ENCODE data around the gene ERGIC2.

Gene ERGIC2, protein sequence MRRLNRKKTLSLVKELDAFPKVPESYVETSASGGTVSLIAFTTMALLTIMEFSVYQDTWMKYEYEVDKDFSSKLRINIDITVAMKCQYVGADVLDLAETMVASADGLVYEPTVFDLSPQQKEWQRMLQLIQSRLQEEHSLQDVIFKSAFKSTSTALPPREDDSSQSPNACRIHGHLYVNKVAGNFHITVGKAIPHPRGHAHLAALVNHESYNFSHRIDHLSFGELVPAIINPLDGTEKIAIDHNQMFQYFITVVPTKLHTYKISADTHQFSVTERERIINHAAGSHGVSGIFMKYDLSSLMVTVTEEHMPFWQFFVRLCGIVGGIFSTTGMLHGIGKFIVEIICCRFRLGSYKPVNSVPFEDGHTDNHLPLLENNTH

DNA sequence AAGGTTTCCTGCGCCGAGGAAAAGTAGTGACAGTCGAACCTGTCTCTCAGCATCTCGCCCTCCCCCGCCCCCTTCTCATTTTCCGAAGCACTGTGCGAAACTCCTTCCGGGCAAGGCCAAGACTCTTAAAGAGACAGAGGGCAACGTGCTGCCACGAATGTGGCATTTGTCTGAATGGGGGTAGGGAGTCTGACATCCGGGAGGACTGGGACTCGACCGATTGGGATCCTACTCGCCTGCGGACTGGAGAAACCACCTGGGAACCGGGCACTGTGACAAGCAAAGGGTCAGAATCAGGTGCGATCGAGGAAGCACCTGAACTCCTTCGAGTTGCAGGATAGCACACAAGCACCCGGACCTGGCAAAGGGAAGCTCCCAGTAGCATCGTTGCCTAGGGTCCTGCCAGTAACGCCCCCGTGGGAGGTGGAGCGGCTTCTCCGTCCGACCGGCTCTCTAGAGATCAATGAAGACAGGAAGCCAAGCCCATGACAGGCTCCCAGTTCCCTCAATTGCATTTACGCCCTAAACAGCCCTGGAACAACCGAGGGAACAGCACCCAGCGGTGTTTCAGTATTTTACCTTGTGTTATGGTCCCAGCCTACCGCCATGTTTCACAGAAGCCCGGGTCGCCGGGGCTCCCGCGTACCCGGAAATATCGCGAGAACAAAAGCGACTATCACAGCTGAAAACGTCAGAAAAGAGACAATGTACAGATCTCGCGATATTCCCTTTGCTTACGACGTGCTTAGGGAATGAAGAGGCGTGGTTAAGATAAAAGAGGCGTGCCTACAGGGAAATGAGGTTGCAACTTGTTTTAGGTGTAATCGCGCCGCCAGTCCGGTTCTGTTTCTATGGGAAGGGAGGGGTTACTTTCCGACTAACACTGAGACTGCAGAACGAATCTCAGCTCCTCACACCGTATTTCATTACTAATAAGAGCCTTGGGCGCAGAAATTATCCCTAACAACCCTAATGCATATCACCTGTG lies at the start of gene ERGIC2:
Gene ERGIC2 (minus strand): TSS at position 637 of the 988 bp plus-strand sequence. CDS start 9,539 bp downstream, outside the sequence.
- Mint-ChIP-seq H3K27me3 (no peaks in the 10 kb centered on the region), H3K9me3 (no peaks in the 10 kb centered on the region), H3K27ac (peak within 1 kb of the TSS; percentile 98), H3K4me1 (peaks cover 53% of the 10 kb centered on the region), H3K36me3 (ENCODE audit: low read depth) (peaks cover 23% of the 10 kb centered on the region), H3K4me3 (peak within 1 kb of the TSS; percentile 97)
- DNase-seq (peak; percentile 84), ATAC-seq (peak; percentile 94)

DNA sequence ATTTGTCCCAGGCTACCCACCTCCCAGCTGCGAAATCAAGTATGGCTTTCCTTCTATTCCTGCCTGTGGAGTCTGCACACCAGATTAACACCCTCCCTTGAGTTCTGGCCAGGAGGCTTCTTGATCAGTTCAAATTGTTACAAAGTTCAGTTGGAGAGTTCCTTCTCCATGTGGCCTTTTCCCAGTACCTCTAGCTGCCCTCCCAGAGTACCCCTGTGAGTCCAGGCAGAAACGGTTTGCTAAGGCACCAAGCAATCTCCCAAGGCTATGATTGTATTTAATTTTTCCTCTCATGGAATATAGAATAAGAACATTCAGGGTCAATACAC lies 49.7 kb upstream of the ERGIC2 start:
- no peak for ATAC-seq
- H3K27ac Mint-ChIP-seq = no peak overlapping the region
- no peak for DNase-seq
- H3K36me3 Mint-ChIP-seq (ENCODE audit: low read depth) = no peaks in the 10 kb centered on the region
- H3K9me3 Mint-ChIP-seq = no peaks in the 10 kb centered on the region
- H3K4me1 Mint-ChIP-seq = peaks cover 6% of the 10 kb centered on the region
- H3K27me3 Mint-ChIP-seq = peaks cover 6% of the 10 kb centered on the region
- no peak overlapping the region for H3K4me3 Mint-ChIP-seq

DNA sequence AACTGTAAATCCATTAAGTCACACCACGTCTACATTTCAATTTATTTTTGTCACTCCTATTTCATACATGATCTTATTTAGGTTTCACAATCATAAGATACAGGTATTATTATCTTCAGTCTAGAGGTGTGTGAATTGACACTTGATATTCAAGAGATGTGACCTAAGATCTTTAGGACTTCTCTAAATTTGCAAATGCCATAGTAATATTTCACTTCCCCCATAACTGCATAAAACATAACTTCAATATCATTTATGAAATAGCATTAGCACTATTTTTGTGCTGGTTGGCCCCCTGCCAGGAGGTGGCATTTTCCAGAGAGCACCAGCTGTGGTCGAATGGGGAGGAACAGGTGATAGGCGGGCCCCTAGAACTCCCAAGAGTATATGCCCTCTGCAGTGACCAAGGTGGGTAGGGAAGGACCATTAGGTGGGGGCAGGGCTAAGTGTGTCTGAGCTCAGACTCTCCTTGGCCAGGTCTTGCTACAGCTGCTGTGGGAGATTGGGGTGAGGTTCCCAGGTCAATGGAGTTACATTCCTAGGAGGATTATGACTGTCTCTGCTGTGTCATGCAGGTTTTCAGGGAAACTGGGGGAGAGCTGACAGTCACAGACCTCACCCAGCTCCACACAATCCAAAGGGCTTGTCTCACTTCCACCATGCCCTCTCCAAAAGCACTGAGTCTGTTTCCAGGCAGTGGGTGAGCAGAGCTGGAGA lies 49.2 kb upstream of the ERGIC2 start:
- Mint-ChIP-seq H3K27me3 (peaks cover 8% of the 10 kb centered on the region), H3K36me3 (ENCODE audit: low read depth) (no peaks in the 10 kb centered on the region), H3K27ac (no peak overlapping the region), H3K4me3 (no peak overlapping the region), H3K4me1 (peaks cover 6% of the 10 kb centered on the region), H3K9me3 (no peaks in the 10 kb centered on the region)
- no peak for DNase-seq
- ATAC-seq = no peak

DNA sequence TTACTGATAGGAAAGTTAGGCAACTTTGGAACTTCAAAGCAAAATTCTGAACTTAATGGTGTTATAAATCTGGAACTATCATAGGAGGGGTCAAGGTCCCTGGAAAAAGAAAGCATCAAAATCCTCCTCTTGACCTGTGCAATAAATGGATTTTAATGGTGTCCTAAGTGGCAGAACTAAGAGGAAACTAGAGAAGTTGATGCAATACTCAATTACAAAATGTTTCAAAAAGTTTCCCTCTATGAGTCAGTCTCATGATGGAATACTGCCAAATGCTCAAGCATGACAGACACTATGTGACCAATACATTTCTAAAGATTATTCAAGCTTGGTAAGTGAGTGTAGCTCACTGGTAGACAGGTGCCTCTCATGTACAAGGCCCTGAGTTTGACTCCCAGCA lies 47.7 kb upstream of the ERGIC2 start:
- Mint-ChIP-seq H3K27ac (no peak overlapping the region), H3K36me3 (ENCODE audit: low read depth) (no peaks in the 10 kb centered on the region), H3K4me1 (peaks cover 6% of the 10 kb centered on the region), H3K27me3 (peaks cover 11% of the 10 kb centered on the region), H3K4me3 (no peak overlapping the region), H3K9me3 (no peaks in the 10 kb centered on the region)
- DNase-seq (no peak), ATAC-seq (peak; percentile 65)

DNA sequence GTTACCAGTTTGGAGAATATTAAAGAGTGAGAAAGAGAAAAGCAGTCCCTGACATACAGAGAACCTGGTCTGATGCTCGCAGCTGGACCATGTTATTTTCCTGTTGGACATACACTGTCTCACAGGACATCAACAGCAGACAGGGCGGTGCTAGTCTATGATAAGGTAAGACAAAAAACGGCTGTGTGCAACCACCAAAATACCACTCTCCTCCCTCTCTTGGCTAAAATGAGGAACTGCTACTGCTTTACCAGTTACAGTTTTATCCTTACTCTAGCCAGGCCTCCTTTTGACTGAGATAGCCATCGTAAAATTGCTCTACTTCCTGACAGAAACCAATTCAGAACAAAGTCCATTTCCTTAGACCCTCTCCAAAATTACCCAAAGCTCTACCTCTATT lies 47.0 kb upstream of the ERGIC2 start:
- no peak for DNase-seq
- no peak overlapping the region for H3K4me3 Mint-ChIP-seq
- H3K36me3 Mint-ChIP-seq (ENCODE audit: low read depth) = no peaks in the 10 kb centered on the region
- H3K27me3 Mint-ChIP-seq = peaks cover 8% of the 10 kb centered on the region
- peaks cover 6% of the 10 kb centered on the region for H3K4me1 Mint-ChIP-seq
- H3K9me3 Mint-ChIP-seq = no peaks in the 10 kb centered on the region
- H3K27ac Mint-ChIP-seq = no peak overlapping the region
- ATAC-seq = peak; percentile 60

DNA sequence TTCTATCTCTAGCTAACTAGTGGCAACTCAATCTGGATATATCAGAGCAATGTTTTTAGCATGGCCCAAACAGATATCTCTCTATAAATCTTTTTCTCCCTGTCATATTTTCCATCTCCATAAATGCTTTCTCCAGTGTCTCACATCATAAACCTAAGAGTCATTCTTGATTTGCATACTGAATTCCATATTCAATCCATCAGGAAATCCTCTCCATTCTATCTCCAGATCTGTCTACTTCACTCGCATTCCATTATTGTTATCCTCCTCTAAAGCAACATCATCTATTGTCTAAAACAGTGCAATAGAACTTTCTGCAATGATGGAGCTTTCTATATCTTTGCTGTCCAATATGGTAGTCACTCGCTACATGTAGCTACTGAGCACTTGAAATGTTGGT lies 45.5 kb upstream of the ERGIC2 start:
- no peaks in the 10 kb centered on the region for H3K9me3 Mint-ChIP-seq
- H3K36me3 Mint-ChIP-seq (ENCODE audit: low read depth) = no peaks in the 10 kb centered on the region
- no peak overlapping the region for H3K27ac Mint-ChIP-seq
- H3K4me3 Mint-ChIP-seq = no peak overlapping the region
- peaks cover 6% of the 10 kb centered on the region for H3K4me1 Mint-ChIP-seq
- H3K27me3 Mint-ChIP-seq = peaks cover 10% of the 10 kb centered on the region
- ATAC-seq (no peak), DNase-seq (no peak)

DNA sequence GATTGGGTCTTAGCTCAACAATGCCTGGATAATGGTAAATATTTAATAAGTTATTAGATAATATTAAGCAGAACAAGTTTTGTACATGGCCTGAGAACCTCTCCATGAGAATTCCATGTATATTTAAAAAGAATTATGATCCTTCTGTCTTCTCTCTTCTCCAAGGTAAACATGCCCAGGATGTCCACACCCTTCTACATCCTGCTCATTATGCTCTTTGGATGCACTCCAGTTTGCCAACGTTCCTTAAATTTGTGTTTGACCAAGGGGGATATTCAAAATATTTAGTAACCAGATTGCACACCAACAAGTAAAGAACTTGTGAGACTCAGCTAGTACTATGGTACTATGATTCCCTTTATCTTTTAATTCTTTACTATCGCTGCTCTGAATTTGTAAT lies 44.8 kb upstream of the ERGIC2 start:
- Mint-ChIP-seq H3K27me3 (peaks cover 10% of the 10 kb centered on the region), H3K4me1 (peaks cover 6% of the 10 kb centered on the region)

DNA sequence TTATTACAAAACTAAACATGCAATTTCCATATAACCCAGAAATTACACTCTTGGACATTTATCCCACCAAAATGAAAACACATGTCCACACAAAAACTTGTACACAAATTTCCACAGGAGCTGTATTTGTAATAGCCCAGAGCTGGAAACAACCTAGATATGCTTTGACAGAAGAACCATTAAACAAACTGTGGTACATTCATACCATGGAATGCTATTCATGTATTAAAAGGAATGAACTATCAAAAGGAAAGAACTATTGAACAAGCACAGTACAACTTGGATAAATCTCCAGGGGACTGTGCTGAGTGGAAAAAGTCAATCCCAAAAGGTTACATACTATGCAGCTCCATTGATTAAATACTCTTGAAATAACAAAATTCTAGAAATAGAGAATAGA lies 35.8 kb upstream of the ERGIC2 start:
- no peak overlapping the region for H3K4me3 Mint-ChIP-seq
- no peaks in the 10 kb centered on the region for H3K36me3 Mint-ChIP-seq (ENCODE audit: low read depth)
- ATAC-seq (no peak), DNase-seq (no peak)
- no peaks in the 10 kb centered on the region for H3K4me1 Mint-ChIP-seq
- H3K27ac Mint-ChIP-seq = no peak overlapping the region
- peaks cover 19% of the 10 kb centered on the region for H3K27me3 Mint-ChIP-seq
- H3K9me3 Mint-ChIP-seq = no peaks in the 10 kb centered on the region

More for the DNA sequence above, 44.8 kb upstream of the ERGIC2 start:
- no peak for ATAC-seq
- no peak overlapping the region for H3K4me3 Mint-ChIP-seq
- H3K27ac Mint-ChIP-seq = no peak overlapping the region
- no peaks in the 10 kb centered on the region for H3K36me3 Mint-ChIP-seq (ENCODE audit: low read depth)
- no peak for DNase-seq
- H3K9me3 Mint-ChIP-seq = no peaks in the 10 kb centered on the region

DNA sequence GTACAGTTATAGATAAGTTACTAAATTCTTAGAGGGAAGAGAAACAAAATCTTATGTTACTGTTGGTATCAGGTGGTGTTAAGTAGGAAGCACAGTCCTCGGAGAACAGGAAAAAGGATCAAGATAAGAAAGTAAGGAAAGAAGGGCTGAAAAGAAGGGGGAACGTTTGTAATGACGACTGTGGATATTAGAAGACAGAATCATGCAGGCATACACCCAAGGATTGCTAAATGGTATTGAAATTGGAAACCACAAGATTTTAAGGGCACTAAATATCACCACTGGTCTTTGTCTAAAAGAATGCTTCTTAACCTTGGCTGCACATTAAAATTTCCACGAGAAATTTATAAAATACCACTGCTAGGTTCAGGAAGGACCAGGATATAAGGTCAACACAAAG lies 34.1 kb upstream of the ERGIC2 start:
- ATAC-seq (no peak), DNase-seq (no peak)
- no peaks in the 10 kb centered on the region for H3K9me3 Mint-ChIP-seq
- no peak overlapping the region for H3K27ac Mint-ChIP-seq
- H3K36me3 Mint-ChIP-seq (ENCODE audit: low read depth) = no peaks in the 10 kb centered on the region
- H3K27me3 Mint-ChIP-seq = peaks cover 19% of the 10 kb centered on the region
- no peaks in the 10 kb centered on the region for H3K4me1 Mint-ChIP-seq
- H3K4me3 Mint-ChIP-seq = no peak overlapping the region

DNA sequence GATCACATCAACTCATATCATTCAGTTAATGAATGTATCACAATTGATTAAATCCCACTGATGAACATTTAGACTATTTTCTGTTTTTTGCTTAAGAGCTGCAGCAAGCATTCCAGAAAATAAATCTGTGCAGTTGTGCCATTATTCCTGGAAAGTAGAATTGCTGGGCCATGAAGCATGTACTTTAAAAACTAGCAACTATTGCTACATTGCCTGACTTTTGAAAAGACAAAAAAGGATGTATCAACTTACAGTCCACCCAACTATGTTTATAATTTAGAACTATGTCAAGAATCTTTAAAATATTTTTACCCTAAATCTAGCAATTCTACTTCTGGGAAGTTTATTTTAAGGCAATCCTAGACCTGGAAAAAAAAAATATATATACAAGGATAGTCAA lies 33.4 kb upstream of the ERGIC2 start:
- ATAC-seq = no peak
- Mint-ChIP-seq H3K36me3 (ENCODE audit: low read depth) (no peaks in the 10 kb centered on the region), H3K4me1 (no peaks in the 10 kb centered on the region), H3K9me3 (no peaks in the 10 kb centered on the region), H3K27me3 (peaks cover 19% of the 10 kb centered on the region), H3K4me3 (no peak overlapping the region), H3K27ac (no peak overlapping the region)
- DNase-seq = no peak

DNA sequence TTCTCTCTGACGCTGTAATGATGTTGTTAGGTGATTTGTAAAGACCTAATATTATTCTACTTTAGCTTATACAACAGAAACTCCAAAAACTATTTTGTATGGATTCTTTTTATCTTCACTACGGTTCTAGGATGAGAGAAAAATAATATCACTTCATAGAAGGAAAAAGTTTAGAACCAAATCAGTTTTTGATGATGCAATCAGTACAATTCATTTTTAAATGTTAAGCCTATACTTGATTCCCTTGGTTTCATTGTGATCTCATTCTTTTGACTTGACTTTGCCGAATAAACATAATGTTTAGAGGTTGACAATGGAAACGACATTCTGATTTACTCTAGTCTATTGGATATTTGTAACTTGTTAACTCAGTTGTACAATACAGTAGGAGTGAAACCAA lies 24.6 kb upstream of the ERGIC2 start:
- H3K4me1 Mint-ChIP-seq = no peaks in the 10 kb centered on the region
- ATAC-seq (no peak), DNase-seq (no peak)
- peaks cover 9% of the 10 kb centered on the region for H3K27me3 Mint-ChIP-seq
- H3K36me3 Mint-ChIP-seq (ENCODE audit: low read depth) = no peaks in the 10 kb centered on the region
- no peak overlapping the region for H3K27ac Mint-ChIP-seq
- no peak overlapping the region for H3K4me3 Mint-ChIP-seq
- H3K9me3 Mint-ChIP-seq = no peaks in the 10 kb centered on the region

DNA sequence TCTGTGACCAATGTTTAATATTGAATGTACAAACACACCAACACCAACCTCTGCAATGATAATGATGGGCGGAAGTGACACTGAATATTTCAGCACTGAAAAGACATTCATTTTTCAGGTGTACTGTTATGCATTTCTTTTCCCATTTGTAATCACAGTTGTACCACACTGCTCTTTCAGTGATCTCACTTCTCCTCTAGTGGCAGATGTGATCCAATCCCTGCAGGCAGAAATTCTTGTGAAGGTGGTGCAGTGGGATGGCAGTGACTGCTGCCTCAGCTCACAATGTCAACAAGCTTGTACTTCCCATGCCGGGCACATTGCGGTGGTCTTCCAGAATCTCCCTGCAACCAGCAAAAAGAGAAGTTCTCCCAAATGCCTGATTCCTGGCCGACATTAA lies 23.0 kb upstream of the ERGIC2 start:
- H3K27ac Mint-ChIP-seq = no peak overlapping the region
- H3K27me3 Mint-ChIP-seq = peaks cover 16% of the 10 kb centered on the region
- H3K9me3 Mint-ChIP-seq = no peaks in the 10 kb centered on the region
- H3K4me3 Mint-ChIP-seq = no peak overlapping the region
- no peaks in the 10 kb centered on the region for H3K36me3 Mint-ChIP-seq (ENCODE audit: low read depth)
- ATAC-seq (no peak), DNase-seq (no peak)
- H3K4me1 Mint-ChIP-seq = no peaks in the 10 kb centered on the region

DNA sequence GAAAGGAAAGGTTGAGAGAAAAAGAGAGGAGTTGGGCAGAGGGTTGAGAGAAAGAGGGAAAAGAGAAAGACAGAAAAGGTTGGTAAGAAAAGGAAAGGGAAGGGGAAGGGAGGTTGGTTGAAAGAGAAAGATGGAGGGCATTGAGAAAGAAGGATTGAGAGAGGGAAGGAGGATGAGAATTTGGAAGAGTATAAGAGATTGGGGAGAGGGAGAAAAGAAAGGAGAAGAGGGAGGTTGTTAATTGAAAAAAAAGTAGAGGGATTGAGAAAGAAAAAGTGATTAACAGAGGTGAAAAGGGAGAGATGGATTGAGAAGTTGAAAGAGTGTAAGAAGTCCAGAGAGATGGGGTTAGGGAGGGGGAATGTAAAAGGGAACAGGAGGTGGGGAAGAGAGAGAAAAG lies 21.5 kb upstream of the ERGIC2 start:
- DNase-seq = no peak
- Mint-ChIP-seq H3K4me1 (no peaks in the 10 kb centered on the region), H3K4me3 (no peak overlapping the region), H3K27me3 (peaks cover 16% of the 10 kb centered on the region), H3K36me3 (ENCODE audit: low read depth) (no peaks in the 10 kb centered on the region), H3K9me3 (no peaks in the 10 kb centered on the region), H3K27ac (no peak overlapping the region)
- no peak for ATAC-seq

DNA sequence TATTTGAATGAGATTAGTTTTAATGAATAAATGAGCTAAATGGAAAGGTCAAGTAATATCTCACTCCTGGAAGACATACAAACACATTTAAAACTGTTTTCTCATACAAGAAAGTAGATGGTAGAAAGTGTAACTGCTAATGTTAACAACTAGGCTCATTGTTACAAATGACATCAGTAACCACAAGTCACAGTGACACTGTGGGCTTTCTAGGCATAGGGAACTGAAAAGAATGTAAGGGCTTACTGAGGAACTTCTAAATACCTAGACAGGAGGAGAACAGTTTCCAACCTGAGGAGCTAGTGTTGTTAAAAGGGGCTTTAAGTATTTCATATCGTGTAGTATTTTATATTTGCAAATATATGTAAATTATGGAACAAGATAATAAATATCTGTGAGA lies 17.5 kb upstream of the ERGIC2 start:
- H3K36me3 Mint-ChIP-seq (ENCODE audit: low read depth) = no peaks in the 10 kb centered on the region
- no peak overlapping the region for H3K27ac Mint-ChIP-seq
- DNase-seq (no peak), ATAC-seq (no peak)
- no peak overlapping the region for H3K4me3 Mint-ChIP-seq
- no peaks in the 10 kb centered on the region for H3K9me3 Mint-ChIP-seq
- H3K4me1 Mint-ChIP-seq = no peaks in the 10 kb centered on the region
- H3K27me3 Mint-ChIP-seq = peaks cover 14% of the 10 kb centered on the region

All from activated naive CD8-positive, alpha-beta T cell treated with anti-CD3 and anti-CD28 coated beads, Interleukin-2, amount 50 U/mL, for 24 hours (primary cell).